Prostate gland (tissue), 2 donors: ENCODE measurements around the gene SH2D3C. TPM values are rescaled to one million over a fixed set of nuclear protein-coding genes. Genes with fewer than 3 reads are reported as not detected.

Experiments
- DNase-seq: peaks from one replicate; pipeline ENCODE4 v3.0.0-alpha.2; 2019; ENCODE audit warnings: low spot score
- H3K27ac ChIP-seq, 2 donors: fragments of 200-600 bp; sonication (generic); 2 replicates each; pipeline ENCODE4 v1.5.1; 2017 to 2019
- H3K27me3 ChIP-seq: fragments of 200-600 bp; sonication (generic); replicated peaks from 2 replicates; pipeline ENCODE4 v1.5.1; 2019; ENCODE audit not compliant: insufficient read depth
- H3K36me3 ChIP-seq, 2 donors: fragments of 200-600 bp; sonication (generic); 1 replicate in 1 of 2; 2 replicates in 1 of 2; pipeline versions ENCODE4 v1.5.1 to v1.8.1; 2017 to 2019
- H3K4me1 ChIP-seq: fragments of 200-600 bp; sonication (generic); replicated peaks from 2 replicates; pipeline ENCODE4 v1.5.1; 2019
- H3K4me3 ChIP-seq, 2 donors: fragments of 200-600 bp; sonication (generic); 2 replicates each; pipeline ENCODE4 v1.5.1; 2017 to 2019
- H3K9me3 ChIP-seq: fragments of 200-600 bp; sonication (generic); 2 replicates; pipeline ENCODE4 v1.5.1; 2017
- CTCF ChIP-seq, 4 experiments: fragments of 200-600 bp in 2 of 4; fragments of 450-650 bp in 2 of 4; sonication (generic) in 2 of 4; IDR thresholded peaks; 1 replicate in 3 of 4; 2 replicates in 1 of 4; pipeline ENCODE4 v1.5.1; 2016 to 2019; ENCODE audit warnings: antibody characterized with exemption in 4 of 4, mild to moderate bottlenecking in 2 of 4, moderate library complexity in 2 of 4
- POLR2A ChIP-seq: fragments of 450-650 bp; IDR thresholded peaks from one replicate; pipeline ENCODE4 v1.6.1; 2016; ENCODE audit warnings: antibody characterized with exemption, mild to moderate bottlenecking
- POLR2AphosphoS5 ChIP-seq: sonication (generic); formaldehyde crosslinking; IDR thresholded peaks from one replicate; pipeline ENCODE4 v1.6.1; 2017; ENCODE audit warnings: antibody characterized with exemption
- WGBS: methylation state at CpG from one replicate; pipeline ENCODE4 v1.1.5; 2018; 5-methylcytosine and 5-hydroxymethylcytosine counted together
- intact Hi-C: fragments of 100-400 bp; cut with DNase I; formaldehyde crosslinking; loops from one replicate; pipeline ENCODE4 v1.14.2; 2022
- total RNA-seq, 2 donors: library from RNA; depleted of rRNA; stranded (reverse); fragments of >200 nt; gene quantifications; one replicate each; pipeline ENCODE4 v1.1.0, GENCODE V29; 2016

Gene SH2D3C
- total RNA-seq, 2 donors from 2014 or later: 5.5 to 11.4 TPM

- H3K36me3 ChIP-seq: no peaks in the 10 kb centered on the region
- no peak overlapping the region for H3K4me3 ChIP-seq
- DNase-seq: no peak
- no peaks in the 10 kb centered on the region for H3K9me3 ChIP-seq
- no peak for TF ChIP-seq CTCF (IDR thresholded peaks at IDR 0.05)
- no peak for TF ChIP-seq POLR2AphosphoS5
- TF ChIP-seq POLR2A: no peak
- intact Hi-C loops: no loop called here
- H3K27me3 ChIP-seq: no peaks in the 10 kb centered on the region
- 72% methylated on average over 13 of the region's 13 CpGs for WGBS
- no peak overlapping the region for H3K27ac ChIP-seq
- no peaks in the 10 kb centered on the region for H3K4me1 ChIP-seq
Measured at GRCh38 chr9:127723013-127723412, 55.5 kb downstream of the SH2D3C start.

GRCh38 chr9:127722055-127722745 lies 56.3 kb downstream of the SH2D3C start:
- no peak overlapping the region for H3K27ac ChIP-seq
- H3K36me3 ChIP-seq: no peaks in the 10 kb centered on the region
- no peak for DNase-seq
- 81% methylated on average over 12 of the region's 12 CpGs for WGBS
- no peak overlapping the region for H3K4me3 ChIP-seq
- H3K9me3 ChIP-seq: no peaks in the 10 kb centered on the region
- intact Hi-C loops: no loop called here
- H3K4me1 ChIP-seq: no peaks in the 10 kb centered on the region
- no peak for TF ChIP-seq CTCF (IDR thresholded peaks at IDR 0.05)
- TF ChIP-seq POLR2A: no peak
- TF ChIP-seq POLR2AphosphoS5: no peak
- no peaks in the 10 kb centered on the region for H3K27me3 ChIP-seq

GRCh38 chr9:127721391-127721821 lies 57.1 kb downstream of the SH2D3C start:
- DNase-seq: no peak
- Histone ChIP-seq H3K4me1 (no peaks in the 10 kb centered on the region), H3K36me3 (no peaks in the 10 kb centered on the region), H3K4me3 (no peak overlapping the region), H3K27ac (no peak overlapping the region), H3K9me3 (no peaks in the 10 kb centered on the region), H3K27me3 (no peaks in the 10 kb centered on the region)
- intact Hi-C loops: no loop called here
- TF ChIP-seq POLR2AphosphoS5: no peak
- no peak for TF ChIP-seq POLR2A
- 54% methylated on average over 11 of the region's 11 CpGs for WGBS

- no peaks in the 10 kb centered on the region for H3K27me3 ChIP-seq
- no peaks in the 10 kb centered on the region for H3K9me3 ChIP-seq
- H3K4me1 ChIP-seq: no peaks in the 10 kb centered on the region
- intact Hi-C loops: no loop called here
- no peaks in the 10 kb centered on the region for H3K36me3 ChIP-seq
- no peak overlapping the region for H3K27ac ChIP-seq
- no peak for DNase-seq
- no peak for TF ChIP-seq POLR2A
- no peak for TF ChIP-seq POLR2AphosphoS5
- TF ChIP-seq CTCF (IDR thresholded peaks at IDR 0.05): no peak
- no peak overlapping the region for H3K4me3 ChIP-seq
Measured at GRCh38 chr9:127720865-127721227, 57.6 kb downstream of the SH2D3C start.

- no peaks in the 10 kb centered on the region for H3K9me3 ChIP-seq
- H3K4me3 ChIP-seq: no peak overlapping the region
- no peaks in the 10 kb centered on the region for H3K4me1 ChIP-seq
- WGBS: 81% methylated on average over 12 of the region's 12 CpGs
- no peak for DNase-seq
- H3K36me3 ChIP-seq: no peaks in the 10 kb centered on the region
- H3K27me3 ChIP-seq: no peaks in the 10 kb centered on the region
- intact Hi-C loops: no loop called here
- H3K27ac ChIP-seq: no peak overlapping the region
- TF ChIP-seq POLR2A (no peak), POLR2AphosphoS5 (no peak), CTCF (IDR thresholded peaks at IDR 0.05) (no peak)
Measured at GRCh38 chr9:127720031-127720864, 58.2 kb downstream of the SH2D3C start.
